Stimulated activated CD8-positive, alpha-beta memory T cell treated with anti-CD3 and anti-CD28 coated beads, Interleukin-4, amount 100 ng/mL, for 1 hour (primary cell): ENCODE results near the gene IL13RA1.
"Not testable (repeated sequence)": the region's sequence is repeated elsewhere in the genome, so short reads cannot be mapped to it uniquely, and the experiment has no call there.

Experiments used
- DNase-seq, 2 donors: peaks; one replicate each; pipeline ENCODE4 v3.0.0-alpha.2; 2020; ENCODE audit warnings: low read depth in 2 of 2, low spot score in 1 of 2

Gene IL13RA1

GRCh38 chrX:118772051-118772450, 44.6 kb downstream of the IL13RA1 start:
- no peak for DNase-seq

- DNase-seq, result no peak
These were observed 46.4 kb downstream of the IL13RA1 start for GRCh38 chrX:118773782-118774181.

- no peak for DNase-seq
These were observed 52.2 kb downstream of the IL13RA1 start for GRCh38 chrX:118779581-118779980.

- DNase-seq, result no peak
These were observed 53.1 kb downstream of the IL13RA1 start for GRCh38 chrX:118780509-118780908.

- no peak for DNase-seq
These were observed 53.5 kb downstream of the IL13RA1 start for GRCh38 chrX:118780911-118781310.

- DNase-seq, result no peak
These were observed 68.3 kb downstream of the IL13RA1 start for GRCh38 chrX:118795528-118796280.

- no peak for DNase-seq
These were observed 75.5 kb downstream of the IL13RA1 start for GRCh38 chrX:118802857-118803256.

- DNase-seq, result no peak
These were observed 80.0 kb downstream of the IL13RA1 start for GRCh38 chrX:118807151-118808017.

- DNase-seq, result not testable (repeated sequence)
These were observed 89.9 kb downstream of the IL13RA1 start for GRCh38 chrX:118817257-118817656.

- peak in 1 of 2 donors; percentile 8 for DNase-seq
These were observed 96.1 kb downstream of the IL13RA1 start, which contains the start of gene ZCCHC12 for GRCh38 chrX:118823263-118824172. TSS of gene ZCCHC12 (plus strand) at chrX:118823824. CDS start at chrX:118825245, 1,421 bp downstream.

GRCh38 chrX:118824173-118824730, 96.8 kb downstream of the IL13RA1 start:
- DNase-seq, result no peak

- no peak for DNase-seq
These were observed 97.8 kb downstream of the IL13RA1 start for GRCh38 chrX:118825227-118825626.

GRCh38 chrX:118839334-118839958, 112.0 kb downstream of the IL13RA1 start:
- peak in 1 of 2 donors; percentile 21 for DNase-seq
